GM15510 (cell line): ENCODE data around the gene SLC16A13.

Experiments
- POLR2A ChIP-seq: IDR thresholded peaks from 3 replicates; pipeline ENCODE4 v1.6.1; 2011; ENCODE audit warnings: borderline replicate concordance; ENCODE audit not compliant: insufficient read length; ENCODE audit errors: extremely low read depth

The SLC16A13 gene

DNA sequence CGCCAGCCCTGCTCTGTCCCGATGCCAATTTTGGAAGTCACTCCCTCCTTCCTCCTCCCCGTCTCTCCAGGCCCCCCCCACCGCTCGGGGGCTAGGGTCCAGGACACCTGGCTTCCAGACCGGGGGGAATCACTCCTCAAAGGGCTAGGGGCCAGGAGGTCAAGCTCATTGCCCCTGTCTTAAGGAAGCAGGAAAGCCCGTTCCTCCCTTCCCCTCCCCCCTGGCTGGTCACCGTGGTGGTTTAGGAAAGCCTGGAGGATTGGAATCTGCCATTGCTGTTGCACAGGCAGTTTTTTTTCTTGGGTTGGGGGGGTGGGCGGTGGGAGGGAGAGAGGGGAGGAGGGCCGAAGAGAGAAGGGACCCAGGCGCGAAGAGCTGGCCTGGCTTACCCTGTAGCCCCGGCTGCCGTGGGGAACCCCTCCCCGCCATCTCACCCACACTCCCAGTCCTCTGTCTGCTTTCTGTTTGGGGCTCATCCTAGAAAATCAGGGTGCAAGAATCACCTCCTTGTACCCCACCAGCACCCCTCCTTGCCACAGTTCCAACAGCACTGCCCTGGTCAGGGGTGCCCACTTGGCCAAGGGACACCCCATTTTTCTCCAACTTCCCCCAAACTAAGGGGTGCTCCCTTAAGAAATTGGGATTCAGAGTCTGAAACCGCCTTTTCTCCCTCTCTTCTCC lies 15.8 kb upstream of the SLC16A13 start:
- TF ChIP-seq POLR2A = no peak

DNA sequence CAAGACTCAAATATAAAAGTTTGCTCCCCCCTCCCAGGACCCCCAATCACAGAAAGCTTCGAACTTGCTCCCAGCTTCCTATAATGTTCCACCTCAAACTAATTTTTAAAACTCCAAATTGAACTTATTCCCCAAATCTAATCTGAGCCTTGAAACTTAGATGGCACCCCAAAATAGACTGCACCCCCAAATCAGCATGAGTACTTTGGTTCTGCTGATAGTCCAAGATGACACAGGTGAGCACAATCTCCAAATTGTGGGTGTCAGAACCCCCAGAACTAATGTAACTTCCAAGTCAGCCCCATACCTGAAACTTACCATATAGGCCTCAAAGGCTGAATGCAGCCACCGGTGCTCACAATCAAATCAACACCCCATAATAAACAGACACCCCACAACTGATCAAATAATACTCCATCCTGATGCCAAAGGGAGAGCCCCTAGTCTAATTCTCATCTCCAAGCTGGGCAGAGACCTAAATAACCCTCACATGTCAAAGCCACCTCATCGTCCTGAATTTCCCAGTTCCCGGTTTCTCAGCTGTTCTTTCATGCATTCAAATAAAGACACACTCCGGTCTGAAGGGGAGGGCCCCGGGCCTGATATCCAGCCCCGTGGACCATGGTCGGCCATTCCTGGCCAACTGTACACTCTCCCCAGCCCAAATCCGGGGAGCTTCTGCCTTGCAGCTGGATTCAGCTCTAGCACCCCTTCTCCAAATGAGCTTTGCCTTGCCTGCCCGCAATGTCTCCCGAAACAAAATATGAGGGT lies 14.7 kb upstream of the SLC16A13 start:
- no peak for TF ChIP-seq POLR2A

DNA sequence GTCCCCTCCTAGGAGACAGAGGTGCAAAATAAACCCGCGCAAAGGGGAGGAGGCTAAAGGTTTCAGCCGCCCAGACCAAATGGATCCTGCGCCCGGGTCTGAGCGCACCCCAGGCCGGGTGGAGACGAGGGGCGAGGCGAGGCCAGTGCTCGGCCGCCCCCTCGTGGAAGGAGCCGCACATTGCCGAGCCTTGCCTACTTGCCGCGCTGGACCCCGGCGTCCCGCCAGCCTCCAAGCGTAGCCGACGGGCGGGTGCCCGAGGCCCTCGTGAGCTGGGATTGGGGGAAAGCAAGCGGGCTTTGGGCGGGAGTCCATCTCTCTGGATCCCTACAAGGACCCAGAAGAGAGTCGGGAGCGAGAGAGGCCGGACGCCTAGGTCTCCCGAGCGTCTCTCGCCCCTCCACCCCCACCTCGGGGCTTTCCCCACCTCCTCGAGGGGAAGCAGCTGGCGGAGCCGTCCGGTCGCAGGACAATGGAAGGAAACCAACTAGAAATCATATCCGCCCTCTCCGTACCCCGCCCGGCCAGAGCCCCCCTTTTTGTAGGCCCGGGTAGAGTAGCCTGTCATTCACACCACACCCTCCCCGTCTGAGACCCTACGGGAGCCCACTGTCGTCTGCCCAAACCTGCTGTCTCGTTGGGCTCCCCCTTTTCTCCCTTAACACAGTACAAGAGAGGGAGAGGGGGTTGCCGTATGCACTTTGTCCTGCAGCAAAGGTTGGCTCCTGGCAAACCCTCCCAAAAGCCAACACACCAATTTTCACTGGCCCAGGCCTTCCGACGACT lies 13.6 kb upstream of the SLC16A13 start:
- peak; percentile 21 for TF ChIP-seq POLR2A

DNA sequence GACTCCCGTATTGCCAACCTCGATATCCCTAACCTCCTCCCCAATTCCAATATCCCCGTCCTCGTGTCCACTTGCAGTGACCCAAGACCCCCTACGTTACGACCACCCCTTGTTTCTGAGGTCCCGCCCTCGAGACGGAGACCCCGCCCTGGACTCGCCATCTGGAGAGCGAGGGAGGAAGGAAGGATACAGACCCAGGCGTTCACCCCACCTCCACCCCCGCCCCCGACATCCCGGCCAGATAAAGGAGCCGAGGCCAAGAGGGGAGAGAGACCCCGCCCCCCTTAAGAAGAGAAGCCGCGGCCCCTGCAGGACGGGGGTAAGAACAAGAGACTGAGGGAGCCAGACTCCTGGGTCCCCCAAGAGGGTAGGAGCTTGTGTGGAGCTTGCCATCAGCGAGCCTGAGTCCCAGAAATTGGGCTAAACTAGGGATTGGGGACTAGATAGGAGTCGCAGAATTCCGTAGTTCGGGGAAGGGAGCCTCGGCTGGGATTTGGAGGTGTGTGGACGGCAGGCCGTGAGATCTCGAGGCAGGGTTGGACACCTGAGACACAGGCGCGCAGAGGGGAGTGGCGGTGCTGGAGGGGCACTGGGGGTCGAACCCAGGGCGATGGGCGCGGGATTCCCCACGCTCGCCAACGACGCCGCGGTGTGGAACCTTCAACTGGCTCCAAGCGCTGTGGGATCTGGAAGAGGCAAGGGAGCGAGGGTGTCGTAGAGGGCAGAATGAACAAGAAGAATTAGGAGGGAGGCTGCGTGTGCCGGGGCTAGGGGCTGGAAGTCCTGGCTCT lies 12.8 kb upstream of the SLC16A13 start, which contains the start of gene BCL6B:
Gene BCL6B, plus strand, starts transcription at position 270 of the 791 bp plus-strand sequence. CDS start 622 bp downstream, outside the sequence.
- no peak for TF ChIP-seq POLR2A

DNA sequence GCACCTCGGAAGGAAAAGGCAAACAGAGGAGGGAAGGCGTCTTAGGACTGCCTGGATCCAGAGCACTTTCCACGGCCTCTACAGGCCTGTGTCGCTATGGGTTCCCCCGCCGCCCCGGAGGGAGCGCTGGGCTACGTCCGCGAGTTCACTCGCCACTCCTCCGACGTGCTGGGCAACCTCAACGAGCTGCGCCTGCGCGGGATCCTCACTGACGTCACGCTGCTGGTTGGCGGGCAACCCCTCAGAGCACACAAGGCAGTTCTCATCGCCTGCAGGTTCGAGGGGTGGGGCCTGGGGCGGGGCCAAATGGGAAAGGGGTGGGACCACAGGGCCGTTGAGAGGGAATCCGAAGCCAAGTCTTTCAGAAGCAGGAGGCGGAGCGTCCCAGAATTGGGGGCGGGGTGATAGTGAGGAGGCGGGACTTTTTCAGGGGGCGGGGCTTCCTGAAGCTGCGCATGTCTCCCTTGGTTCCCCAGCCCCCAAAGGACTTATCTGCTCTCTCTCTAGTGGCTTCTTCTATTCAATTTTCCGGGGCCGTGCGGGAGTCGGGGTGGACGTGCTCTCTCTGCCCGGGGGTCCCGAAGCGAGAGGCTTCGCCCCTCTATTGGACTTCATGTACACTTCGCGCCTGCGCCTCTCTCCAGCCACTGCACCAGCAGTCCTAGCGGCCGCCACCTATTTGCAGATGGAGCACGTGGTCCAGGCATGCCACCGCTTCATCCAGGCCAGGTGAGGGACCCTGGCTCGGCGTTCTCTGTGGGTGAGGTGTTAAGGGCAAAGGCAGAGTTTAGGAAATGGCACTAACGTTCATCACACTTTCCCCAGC lies 12.0 kb upstream of the SLC16A13 start:
- no peak for TF ChIP-seq POLR2A

DNA sequence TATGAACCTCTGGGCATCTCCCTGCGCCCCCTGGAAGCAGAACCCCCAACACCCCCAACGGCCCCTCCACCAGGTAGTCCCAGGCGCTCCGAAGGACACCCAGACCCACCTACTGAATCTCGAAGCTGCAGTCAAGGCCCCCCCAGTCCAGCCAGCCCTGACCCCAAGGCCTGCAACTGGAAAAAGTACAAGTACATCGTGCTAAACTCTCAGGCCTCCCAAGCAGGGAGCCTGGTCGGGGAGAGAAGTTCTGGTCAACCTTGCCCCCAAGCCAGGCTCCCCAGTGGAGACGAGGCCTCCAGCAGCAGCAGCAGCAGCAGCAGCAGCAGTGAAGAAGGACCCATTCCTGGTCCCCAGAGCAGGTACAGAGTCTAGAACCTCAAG lies 11.4 kb upstream of the SLC16A13 start:
- no peak for TF ChIP-seq POLR2A

DNA sequence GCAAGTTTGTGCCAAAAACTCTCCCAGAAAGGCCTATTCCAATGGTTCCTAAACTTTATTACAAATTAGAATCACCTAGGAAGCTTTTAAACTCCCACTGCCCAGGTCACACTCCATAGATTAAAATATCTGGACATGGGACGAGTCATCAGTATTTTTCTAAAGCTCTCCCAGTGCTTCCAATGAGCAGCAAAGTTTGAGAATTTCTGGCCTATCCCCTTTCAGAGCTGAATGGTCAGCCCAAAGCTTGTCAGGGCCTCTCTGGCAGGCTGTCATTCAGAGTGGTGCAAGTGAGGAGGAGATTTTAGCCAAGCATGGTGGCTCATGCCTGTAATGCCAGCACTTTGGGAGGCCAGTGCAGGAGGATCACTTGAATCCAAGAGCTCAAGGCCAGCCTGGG lies 10.6 kb upstream of the SLC16A13 start:
- TF ChIP-seq POLR2A = no peak

DNA sequence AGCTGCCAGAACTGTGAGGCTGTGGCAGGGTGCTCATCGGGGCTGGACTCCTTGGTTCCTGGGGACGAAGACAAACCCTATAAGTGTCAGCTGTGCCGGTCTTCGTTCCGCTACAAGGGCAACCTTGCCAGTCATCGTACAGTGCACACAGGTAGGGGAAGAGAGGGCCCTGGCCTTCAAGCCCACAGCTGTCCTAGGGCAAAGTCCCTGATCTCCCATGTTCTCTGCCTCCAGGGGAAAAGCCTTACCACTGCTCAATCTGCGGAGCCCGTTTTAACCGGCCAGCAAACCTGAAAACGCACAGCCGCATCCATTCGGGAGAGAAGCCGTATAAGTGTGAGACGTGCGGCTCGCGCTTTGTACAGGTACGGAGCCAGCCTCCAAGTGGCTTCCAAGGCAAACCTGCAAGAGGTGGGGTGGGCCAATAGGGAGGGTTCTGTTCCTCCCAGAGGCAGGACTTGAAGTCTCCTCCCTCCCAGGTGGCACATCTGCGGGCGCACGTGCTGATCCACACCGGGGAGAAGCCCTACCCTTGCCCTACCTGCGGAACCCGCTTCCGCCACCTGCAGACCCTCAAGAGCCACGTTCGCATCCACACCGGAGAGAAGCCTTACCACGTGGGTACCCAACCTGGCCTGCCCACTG lies 9.2 kb upstream of the SLC16A13 start:
- no peak for TF ChIP-seq POLR2A

DNA sequence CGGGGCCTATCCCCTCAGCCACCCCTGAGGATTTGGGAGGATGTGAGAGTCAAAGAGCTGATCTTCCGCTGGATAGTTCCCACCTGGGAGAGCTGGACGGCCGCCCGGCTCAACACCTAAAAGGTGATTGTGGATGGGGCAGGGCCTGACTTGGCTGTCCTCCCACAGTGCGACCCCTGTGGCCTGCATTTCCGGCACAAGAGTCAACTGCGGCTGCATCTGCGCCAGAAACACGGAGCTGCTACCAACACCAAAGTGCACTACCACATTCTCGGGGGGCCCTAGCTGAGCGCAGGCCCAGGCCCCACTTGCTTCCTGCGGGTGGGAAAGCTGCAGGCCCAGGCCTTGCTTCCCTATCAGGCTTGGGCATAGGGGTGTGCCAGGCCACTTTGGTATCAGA lies 8.5 kb upstream of the SLC16A13 start:
- no peak for TF ChIP-seq POLR2A

DNA sequence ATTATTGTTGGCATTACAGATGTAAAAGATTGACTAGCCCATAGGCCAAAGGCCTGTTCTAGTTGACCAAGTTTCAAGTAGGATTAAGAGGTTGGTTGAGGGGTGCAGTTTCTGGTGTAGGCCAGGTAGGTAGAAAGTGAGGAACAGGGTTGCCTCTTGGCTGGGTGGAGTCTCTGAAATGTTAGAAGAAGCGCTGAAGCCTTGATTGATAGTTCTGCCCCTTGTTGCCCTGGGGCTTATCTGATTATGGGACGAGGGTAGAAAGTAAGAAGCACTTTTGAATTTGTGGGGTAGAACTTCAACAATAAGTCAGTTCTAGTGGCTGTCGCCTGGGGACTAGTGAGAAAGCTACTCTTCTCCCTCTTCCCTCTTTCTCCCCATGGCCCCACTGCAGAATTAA lies 6.7 kb upstream of the SLC16A13 start:
- no peak for TF ChIP-seq POLR2A

DNA sequence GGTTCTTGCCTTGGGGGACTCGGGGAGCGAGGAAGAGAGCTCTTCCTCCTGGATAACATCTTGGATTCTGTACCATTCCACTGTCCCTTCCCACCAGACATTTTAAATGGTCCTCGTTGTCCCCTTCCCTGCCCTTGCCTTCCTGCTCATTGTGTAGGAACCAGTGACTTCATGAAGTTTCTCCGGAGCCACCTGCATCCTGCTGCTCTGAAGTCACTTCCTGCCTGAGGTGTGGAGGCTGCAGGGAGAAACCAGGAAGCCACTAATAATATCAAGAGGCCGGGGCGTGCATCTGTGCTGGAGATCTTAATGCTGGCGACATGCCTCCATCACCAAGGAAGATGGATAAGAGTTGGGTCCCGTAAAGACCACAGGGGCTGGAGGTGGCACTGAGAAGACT lies 6.2 kb upstream of the SLC16A13 start:
- no peak for TF ChIP-seq POLR2A

DNA sequence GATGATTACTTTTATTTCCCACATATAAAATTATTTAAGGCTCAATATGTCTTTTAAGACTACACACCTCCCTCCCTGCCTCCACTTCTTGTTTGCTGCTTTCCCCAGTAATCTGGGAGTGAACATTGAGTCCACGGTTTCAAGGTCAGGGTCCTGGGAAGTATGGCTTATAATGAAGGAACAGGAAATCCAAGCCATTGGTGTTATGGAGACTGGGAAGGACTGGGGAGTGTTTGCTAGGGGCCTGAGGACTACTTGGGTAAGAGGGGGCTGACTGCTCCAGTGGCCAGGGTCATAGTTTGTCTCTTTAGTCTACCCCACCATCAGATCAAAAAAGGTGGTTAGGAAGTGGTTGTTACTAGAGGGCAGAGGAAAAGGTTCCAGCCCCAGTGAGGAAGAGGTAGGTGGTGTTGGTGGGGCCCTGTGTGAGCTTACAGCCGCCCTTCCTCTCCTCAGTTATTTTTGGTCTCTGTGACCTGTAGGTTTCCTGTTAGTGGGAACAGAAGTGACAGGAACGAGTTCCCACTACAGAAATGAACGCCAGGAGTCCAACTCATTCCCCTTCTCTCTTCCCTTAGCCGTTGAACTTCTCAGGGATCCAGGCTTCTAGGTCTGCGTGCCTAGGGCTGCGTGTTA lies 742 bp upstream of the SLC16A13 start:
- no peak for TF ChIP-seq POLR2A
